ENCODE results near the gene TF.

TF gene

DNA sequence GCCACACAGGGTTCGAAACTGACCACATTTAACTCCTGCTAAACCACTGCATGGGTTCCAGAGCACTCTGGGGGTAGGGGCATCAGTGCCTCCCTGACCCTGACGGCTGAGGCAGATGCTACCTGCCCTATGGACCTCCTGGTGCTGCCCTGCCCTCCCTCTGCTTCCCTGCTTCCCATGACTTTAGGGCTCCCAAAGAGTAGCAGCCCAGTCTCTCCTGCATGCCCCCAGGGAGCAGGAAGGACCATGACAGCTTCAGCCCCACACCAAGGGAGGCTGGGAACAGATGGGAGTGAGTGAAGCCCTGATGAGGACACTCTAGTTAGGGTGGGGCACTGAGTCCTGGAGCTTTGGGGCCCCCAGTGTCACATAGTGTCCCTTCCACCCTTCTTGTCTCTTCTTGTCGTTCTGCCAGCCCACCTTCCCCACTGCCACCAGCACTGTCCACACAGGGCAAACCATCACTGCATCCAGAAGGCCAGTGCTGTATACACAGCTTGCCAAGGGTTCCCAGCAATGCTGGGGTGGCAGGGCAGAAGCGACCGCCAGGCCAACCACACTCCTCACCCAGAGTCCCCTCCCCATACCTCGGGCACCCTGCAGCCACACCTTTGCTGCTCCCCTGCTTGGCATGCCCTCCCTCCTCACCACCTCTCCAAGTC lies 90.4 kb downstream of the TF start:
- Histone ChIP-seq H3K36me3 (ENCODE audit: insufficient read depth, low read length) (no peaks in the 10 kb centered on the region; the same call in 1 of the 2 replicates), H3K9ac (ENCODE audit: low read depth, low read length) (no peak overlapping the region), H3K4me1 (ENCODE audit: insufficient read depth, low read length) (no peaks in the 10 kb centered on the region), H3K9me3 (ENCODE audit: control insufficient read depth, insufficient read depth, low read length) (no peaks in the 10 kb centered on the region)

DNA sequence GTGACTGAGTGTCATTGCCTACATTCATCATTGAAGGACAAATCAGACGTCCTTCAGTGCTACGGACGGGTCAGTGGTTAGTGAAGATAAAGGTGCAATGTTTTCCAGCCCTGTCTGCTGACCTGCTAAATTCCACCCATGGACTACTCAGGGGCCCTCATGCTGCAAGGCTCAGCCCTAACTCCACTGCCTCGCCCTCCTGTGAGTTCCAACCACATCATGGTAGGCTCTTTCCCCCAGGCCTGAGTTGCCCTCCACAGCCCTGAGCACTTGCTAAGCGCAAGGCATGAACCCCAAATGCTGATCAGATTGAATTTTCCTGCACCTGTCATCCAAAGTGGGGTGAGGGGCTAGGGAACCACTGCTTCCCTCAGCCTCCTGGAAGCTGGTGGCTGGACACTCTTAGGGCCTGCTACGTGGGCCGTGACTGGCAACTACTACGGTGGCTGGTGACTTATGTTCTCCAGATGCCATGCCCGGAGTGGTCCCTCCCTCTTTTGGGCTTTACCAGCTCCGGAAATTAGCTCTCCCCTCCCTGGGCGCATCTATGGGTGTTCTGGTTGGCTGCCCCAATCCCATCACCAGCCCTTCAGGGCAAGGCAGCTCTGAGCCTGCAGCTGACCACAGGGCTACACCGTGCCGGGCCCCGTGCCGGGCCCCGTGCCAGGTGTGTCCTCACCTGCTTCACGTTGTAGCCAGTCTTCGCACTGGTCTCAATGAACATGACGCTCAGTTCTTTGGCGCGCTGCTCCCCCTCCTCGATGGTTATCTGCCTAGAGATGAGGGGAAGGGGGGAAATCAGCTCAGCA lies 91.5 kb downstream of the TF start:
- Histone ChIP-seq H3K36me3 (ENCODE audit: insufficient read depth, low read length) (no peaks in the 10 kb centered on the region; the same call in 1 of the 2 replicates), H3K4me1 (ENCODE audit: insufficient read depth, low read length) (no peaks in the 10 kb centered on the region), H3K9ac (ENCODE audit: low read depth, low read length) (no peak overlapping the region), H3K9me3 (ENCODE audit: control insufficient read depth, insufficient read depth, low read length) (no peaks in the 10 kb centered on the region)

DNA sequence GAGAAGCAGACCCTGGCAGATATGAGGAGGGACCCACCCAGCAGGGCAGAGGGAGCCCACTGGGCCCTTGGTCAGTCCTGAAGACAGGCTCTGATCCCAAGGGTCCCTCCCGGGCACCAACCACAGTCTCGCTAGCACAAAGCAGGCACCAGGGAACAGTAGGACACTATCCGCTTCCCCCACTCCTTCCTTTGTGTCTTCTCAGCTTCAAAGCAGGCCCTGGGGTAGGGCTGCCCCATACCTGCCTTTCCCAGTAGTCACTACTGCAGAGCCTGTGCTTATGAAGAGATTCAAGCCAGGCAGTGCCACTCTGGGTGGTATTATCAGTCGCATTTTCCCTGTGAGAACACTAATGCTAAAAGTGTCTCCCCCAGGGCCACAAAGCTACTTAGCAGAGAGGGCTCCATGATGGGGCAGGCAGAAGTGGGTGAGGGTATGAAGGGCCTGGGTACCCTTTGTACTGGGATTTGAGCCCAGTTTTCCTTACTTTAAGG lies 92.2 kb downstream of the TF start:
- Histone ChIP-seq H3K9me3 (ENCODE audit: control insufficient read depth, insufficient read depth, low read length) (no peaks in the 10 kb centered on the region), H3K36me3 (ENCODE audit: insufficient read depth, low read length) (no peaks in the 10 kb centered on the region; the same call in 1 of the 2 replicates), H3K9ac (ENCODE audit: low read depth, low read length) (no peak overlapping the region), H3K4me1 (ENCODE audit: insufficient read depth, low read length) (no peaks in the 10 kb centered on the region)

DNA sequence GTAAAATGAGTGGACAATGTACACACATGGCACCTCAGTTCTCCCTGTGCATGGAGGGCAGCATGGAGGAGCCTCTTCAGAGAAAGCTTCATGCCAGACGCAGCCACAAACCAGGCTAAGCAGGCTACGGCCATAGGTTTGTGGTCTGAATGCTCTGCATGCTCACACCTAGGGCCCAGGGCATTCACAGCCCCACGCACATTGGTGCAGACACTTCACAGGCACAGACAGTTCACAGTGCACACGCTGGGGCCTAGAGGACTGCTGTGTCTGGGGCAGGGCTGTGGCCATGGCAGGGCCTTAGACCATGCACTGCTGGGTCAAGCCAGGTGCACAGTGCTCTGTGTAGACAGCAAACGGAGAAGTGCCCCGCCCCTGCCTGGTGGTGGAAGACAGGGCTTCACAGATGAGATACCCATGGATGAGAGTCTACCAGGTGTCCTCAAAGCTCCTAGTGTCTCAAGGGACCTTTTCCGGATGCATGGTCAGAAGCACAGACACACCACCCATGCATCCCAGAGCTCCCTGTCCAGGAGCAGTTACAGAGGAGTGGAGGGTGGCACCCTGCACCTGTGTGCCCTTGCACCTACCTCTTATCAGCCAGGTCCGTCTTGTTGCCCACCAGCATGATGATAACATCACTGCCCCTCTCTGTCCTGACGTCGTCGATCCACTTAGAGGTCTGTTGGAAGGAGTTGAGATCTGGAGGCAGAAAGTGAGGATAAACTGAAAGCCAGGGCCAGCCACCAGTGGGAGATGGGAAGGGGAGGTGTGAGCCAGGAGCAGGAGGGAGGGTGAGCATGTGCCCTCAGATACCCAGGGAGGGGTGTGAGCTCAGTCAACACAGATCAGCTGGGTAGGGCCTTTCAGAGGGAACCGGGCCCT lies 93.0 kb downstream of the TF start:
- Histone ChIP-seq H3K9ac (ENCODE audit: low read depth, low read length) (no peak overlapping the region), H3K36me3 (ENCODE audit: insufficient read depth, low read length) (no peaks in the 10 kb centered on the region; the same call in 1 of the 2 replicates), H3K9me3 (ENCODE audit: control insufficient read depth, insufficient read depth, low read length) (no peaks in the 10 kb centered on the region), H3K4me1 (ENCODE audit: insufficient read depth, low read length) (no peaks in the 10 kb centered on the region)

DNA sequence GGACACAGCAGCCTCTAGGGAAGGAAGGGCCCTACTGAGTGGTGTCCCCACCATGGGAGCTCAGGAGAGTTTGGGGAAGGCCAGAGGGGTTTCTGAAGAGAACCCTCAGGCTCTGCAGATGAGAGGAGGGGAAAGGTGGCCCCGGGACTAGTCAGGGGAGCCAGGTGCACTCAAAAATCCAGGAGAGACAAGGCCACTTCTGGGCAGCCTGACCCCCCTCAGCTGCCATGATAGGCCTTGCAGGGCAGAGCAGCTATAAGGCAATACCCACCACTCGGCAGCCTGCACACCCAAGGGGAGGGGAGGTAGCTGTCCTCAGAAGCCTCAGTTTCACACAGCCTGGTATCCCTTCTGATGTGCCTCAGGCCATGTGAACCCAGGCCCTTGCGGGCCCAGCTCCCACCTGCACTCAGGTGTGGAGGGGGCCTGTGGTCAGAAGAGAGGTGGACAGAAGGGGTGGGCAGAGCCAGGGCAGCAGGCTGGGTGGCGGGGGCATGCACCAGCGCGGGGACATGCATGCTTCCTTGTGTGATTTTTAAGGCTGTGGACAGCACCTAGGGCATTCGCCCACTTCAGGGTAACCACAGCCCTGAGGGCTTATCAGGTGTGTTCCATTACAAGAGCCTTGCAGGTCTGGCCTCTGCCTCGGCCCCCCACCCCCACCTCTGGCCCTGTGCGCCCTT lies 94.0 kb downstream of the TF start:
- H3K9ac ChIP-seq (ENCODE audit: low read depth, low read length): no peak overlapping the region
- H3K4me1 ChIP-seq (ENCODE audit: insufficient read depth, low read length): no peaks in the 10 kb centered on the region
- no peaks in the 10 kb centered on the region for H3K9me3 ChIP-seq (ENCODE audit: control insufficient read depth, insufficient read depth, low read length)
- H3K36me3 ChIP-seq (ENCODE audit: insufficient read depth, low read length): no peaks in the 10 kb centered on the region; the same call in 1 of the 2 replicates

DNA sequence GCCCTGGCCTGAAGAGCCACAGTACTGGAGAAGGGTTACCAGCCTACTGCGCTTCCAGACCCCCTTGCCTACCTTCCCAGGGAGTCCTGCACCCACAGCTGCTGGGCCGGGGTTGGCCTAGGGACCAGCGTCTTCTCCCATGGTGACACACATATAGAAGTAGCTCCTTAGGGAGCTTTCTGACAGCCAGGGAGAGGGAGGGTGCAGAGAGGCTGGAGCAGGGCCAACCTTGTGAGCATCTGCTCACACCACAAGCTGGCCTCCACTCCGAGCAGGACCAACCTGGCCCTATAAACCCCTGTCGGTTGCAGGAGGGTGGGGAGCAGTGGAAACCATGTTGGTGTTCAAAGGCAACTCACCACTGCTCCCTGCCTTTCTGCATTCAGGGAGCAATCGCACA lies 94.6 kb downstream of the TF start:
- no peaks in the 10 kb centered on the region; the same call in 1 of the 2 replicates for H3K36me3 ChIP-seq (ENCODE audit: insufficient read depth, low read length)
- no peak overlapping the region for H3K9ac ChIP-seq (ENCODE audit: low read depth, low read length)
- no peaks in the 10 kb centered on the region for H3K9me3 ChIP-seq (ENCODE audit: control insufficient read depth, insufficient read depth, low read length)
- no peaks in the 10 kb centered on the region for H3K4me1 ChIP-seq (ENCODE audit: insufficient read depth, low read length)

DNA sequence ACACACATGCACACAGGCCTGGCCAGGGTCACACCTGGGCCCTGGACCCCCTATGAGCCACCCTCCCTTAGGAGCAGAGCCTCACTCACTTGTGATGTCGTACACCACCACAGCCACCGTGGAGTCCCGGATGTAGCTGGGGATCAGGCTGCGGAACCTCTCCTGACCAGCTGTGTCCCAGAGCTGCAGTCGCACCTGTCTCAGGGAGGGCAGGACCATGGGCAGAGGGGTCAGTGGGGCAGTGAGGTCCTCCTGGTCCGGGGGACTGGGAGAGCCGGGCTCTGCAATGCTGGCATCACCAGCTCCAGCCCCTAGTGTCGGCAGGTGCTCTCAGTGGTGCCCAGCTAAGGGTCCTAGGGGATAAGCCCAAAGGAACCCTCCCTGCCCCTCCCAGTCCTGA lies 95.0 kb downstream of the TF start:
- no peak overlapping the region for H3K9ac ChIP-seq (ENCODE audit: low read depth, low read length)
- no peaks in the 10 kb centered on the region for H3K4me1 ChIP-seq (ENCODE audit: insufficient read depth, low read length)
- no peaks in the 10 kb centered on the region; the same call in 1 of the 2 replicates for H3K36me3 ChIP-seq (ENCODE audit: insufficient read depth, low read length)
- H3K9me3 ChIP-seq (ENCODE audit: control insufficient read depth, insufficient read depth, low read length): no peaks in the 10 kb centered on the region

DNA sequence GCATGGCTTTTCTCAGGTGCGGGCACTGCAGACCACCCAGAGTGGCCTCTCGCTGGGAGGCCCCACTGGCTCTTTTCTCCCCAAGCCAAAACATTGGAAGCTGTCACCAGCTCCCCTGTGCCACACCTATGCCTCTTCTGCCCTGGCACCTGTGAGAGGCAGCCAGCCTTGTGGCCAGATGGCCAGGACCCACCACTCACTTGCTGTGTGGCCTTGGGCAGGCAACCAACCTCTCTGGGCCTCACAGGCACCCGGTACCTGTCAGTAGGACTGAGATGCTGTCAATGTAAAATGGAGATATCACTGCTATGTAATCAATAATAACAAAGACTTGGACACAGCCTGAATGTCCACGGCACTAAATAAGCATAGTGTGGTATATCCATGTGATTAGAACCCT lies 96.0 kb downstream of the TF start:
- H3K4me1 ChIP-seq (ENCODE audit: insufficient read depth, low read length): no peaks in the 10 kb centered on the region
- H3K9ac ChIP-seq (ENCODE audit: low read depth, low read length): no peak overlapping the region
- H3K9me3 ChIP-seq (ENCODE audit: control insufficient read depth, insufficient read depth, low read length): no peaks in the 10 kb centered on the region
- no peaks in the 10 kb centered on the region; the same call in 1 of the 2 replicates for H3K36me3 ChIP-seq (ENCODE audit: insufficient read depth, low read length)

DNA sequence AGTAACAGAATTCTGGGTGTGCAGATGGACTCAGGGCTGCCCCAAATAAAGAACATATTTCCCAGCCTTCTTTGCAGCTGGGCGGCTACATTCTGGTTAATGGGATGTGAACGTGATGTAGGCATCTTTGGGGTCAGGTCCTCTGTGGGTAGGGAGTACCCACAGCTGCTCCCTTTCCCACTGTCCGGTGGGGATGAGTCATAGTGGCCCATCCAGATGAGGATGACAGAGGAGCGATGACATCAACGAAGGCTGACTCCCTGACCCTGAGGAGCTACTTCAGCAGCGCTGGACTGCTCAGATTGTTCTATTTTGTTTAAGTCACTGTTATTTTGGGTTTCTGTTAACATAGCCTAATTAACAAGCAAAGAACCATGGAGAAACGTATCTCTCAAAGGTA lies 97.4 kb downstream of the TF start:
- no peak overlapping the region for H3K9ac ChIP-seq (ENCODE audit: low read depth, low read length)
- no peaks in the 10 kb centered on the region for H3K36me3 ChIP-seq (ENCODE audit: insufficient read depth, low read length)
- H3K9me3 ChIP-seq (ENCODE audit: control insufficient read depth, insufficient read depth, low read length): no peaks in the 10 kb centered on the region
- no peaks in the 10 kb centered on the region for H3K4me1 ChIP-seq (ENCODE audit: insufficient read depth, low read length)

DNA sequence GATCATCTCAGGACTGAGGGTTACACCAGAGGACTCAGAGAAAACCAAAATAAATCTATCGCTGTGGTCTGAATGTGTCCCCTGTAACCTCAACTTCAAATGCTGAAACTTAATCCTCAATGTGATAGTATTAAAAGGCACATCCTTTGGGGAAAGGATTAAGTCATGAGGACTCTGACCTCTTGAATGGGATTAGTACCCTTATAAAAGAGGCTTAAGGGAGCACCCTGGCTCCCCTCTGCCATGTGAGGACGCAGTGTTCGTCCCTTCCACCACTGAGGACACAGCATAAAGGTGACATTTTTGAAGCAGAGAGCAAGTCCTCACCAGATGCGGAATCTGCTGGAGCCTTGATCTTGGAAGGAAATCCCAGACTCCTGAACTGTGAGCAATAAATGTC lies 98.9 kb downstream of the TF start:
- no peak overlapping the region for H3K9ac ChIP-seq (ENCODE audit: low read depth, low read length)
- H3K9me3 ChIP-seq (ENCODE audit: control insufficient read depth, insufficient read depth, low read length): no peaks in the 10 kb centered on the region
- no peaks in the 10 kb centered on the region for H3K36me3 ChIP-seq (ENCODE audit: insufficient read depth, low read length)
- no peaks in the 10 kb centered on the region for H3K4me1 ChIP-seq (ENCODE audit: insufficient read depth, low read length)
